DMS79 (cell line): ENCODE data around the gene VDAC1.

ENCODE experiments used
- DNase-seq: peaks from one replicate; lab custom pipeline; 2025; lab: John Stamatoyannopoulos, UW

VDAC1 gene

GRCh38 chr5:133926489-133927299 lies 78.1 kb downstream of the VDAC1 start:
- DNase-seq = no peak

- DNase-seq = no peak
Measured at GRCh38 chr5:133925866-133926488, 78.8 kb downstream of the VDAC1 start.

DNA sequence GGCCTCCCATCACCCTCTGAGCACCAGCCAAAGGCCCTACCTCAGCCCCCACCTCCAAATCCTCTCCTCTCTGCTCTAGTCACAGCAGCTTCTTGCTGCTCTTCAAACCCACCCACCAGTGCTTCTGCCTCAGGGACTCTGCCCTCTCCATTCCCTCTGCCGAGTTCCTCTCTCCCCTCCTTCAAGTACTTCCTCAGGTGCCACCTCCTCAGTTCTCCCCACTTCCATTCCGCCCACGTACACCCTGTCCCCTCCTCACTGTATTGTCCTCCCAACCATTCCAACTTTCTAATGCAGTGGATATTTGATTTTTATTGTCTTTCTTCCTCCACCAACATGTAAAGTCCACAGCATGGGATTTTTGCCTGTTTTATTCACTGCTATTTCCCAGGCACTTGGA lies 79.5 kb downstream of the VDAC1 start:
- no peak for DNase-seq

DNA sequence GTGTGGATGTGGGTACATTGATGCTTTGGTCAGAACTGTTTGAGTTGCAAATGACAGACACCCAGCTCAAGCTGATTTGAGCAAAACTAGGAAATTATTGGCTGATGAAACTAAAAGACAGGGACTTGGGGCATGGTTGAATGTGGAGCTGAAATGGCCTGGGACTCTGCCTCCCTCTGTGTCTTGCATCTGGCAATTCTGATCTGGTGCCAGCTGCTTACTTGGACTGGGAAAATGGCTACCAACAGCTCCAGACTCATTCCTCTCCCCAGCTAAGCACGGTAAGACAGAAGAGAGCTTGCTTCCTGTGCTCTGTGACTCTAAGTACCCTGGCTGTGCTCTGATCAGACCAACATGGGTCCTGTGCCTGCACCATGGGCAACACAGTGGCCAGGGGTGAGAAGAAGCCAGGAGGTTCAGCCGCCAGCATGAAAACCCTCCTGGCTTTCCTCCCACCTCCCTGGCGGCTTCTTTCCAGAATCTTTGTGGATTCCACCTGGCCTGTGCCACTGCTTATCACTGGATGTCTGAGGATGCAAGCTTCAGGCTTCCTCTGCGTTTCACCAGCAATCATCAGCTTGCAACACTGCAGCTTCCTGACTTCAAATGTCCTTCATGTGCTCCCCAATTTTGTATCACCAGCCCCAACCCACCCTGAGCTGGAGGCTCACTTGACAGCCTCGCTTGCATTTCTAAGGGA lies 80.4 kb downstream of the VDAC1 start:
- peak; percentile 25 for DNase-seq

GRCh38 chr5:133921979-133922378 lies 82.8 kb downstream of the VDAC1 start:
- DNase-seq = no peak
